Measurements from ENCODE around the gene BTK.

- TF ChIP-seq POLR2A (IDR thresholded peaks at IDR 0.05), result peak; percentile 78 to 83
- TF ChIP-seq, protein P1, sequence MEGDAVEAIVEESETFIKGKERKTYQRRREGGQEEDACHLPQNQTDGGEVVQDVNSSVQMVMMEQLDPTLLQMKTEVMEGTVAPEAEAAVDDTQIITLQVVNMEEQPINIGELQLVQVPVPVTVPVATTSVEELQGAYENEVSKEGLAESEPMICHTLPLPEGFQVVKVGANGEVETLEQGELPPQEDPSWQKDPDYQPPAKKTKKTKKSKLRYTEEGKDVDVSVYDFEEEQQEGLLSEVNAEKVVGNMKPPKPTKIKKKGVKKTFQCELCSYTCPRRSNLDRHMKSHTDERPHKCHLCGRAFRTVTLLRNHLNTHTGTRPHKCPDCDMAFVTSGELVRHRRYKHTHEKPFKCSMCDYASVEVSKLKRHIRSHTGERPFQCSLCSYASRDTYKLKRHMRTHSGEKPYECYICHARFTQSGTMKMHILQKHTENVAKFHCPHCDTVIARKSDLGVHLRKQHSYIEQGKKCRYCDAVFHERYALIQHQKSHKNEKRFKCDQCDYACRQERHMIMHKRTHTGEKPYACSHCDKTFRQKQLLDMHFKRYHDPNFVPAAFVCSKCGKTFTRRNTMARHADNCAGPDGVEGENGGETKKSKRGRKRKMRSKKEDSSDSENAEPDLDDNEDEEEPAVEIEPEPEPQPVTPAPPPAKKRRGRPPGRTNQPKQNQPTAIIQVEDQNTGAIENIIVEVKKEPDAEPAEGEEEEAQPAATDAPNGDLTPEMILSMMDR (IDR thresholded peaks at IDR 0.05 in 4 of 5, conservative IDR thresholded peaks at IDR 0.05 in 1 of 5), result peak in 2 of 5 experiments; percentile 6 to 25
These were observed 21.9 kb upstream of the BTK start, which contains the start of the genes GLA and HNRNPH2 for GRCh38 chrX:101407748-101408531.

Measured in gastrocnemius medialis (tissue), 4 donors.